MCF 10A (cell line): ENCODE data around the gene HHIPL1. TPM values are rescaled to one million over a fixed set of nuclear protein-coding genes. Genes with fewer than 3 reads are reported as not detected.

ENCODE experiments used
- BruUV-seq: library from RNA; stranded (reverse); fragments of 400-500 nt; replicated peaks from 2 replicates; lab custom pipeline; 2021; lab: Mats Ljungman, UMichigan
- CTCF ChIA-PET: fragments of 300-600 bp; sonication (Branson Sonifier 250); formaldehyde crosslinking; extraction: SDS; loops from one replicate; lab custom pipeline; 2021; ENCODE audit warnings: antibody characterized with exemption, inconsistent platforms; lab: Yijun Ruan, JAX
- POLR2A ChIA-PET: fragments of 300-600, 350-650 bp; sonication (Branson Sonifier 250); formaldehyde crosslinking; extraction: SDS; loops from one replicate; lab custom pipeline; 2020; ENCODE audit warnings: antibody characterized with exemption, inconsistent platforms; lab: Yijun Ruan, JAX
- DNase-seq: peaks from one replicate; pipeline ENCODE4 v3.0.0-alpha.2; 2018; ENCODE audit not compliant: unreplicated experiment
- H3K27ac Mint-ChIP-seq: one replicate; pipeline ENCODE4 v1.8.0; 2022; ENCODE audit warnings: mild to moderate bottlenecking, low read depth, mixed read lengths; ENCODE audit not compliant: unreplicated experiment
- H3K27me3 Mint-ChIP-seq: one replicate; pipeline ENCODE4 v1.8.0; 2022; ENCODE audit warnings: mixed read lengths; ENCODE audit not compliant: insufficient read depth, unreplicated experiment
- H3K36me3 Mint-ChIP-seq: one replicate; pipeline ENCODE4 v1.8.0; 2022; ENCODE audit warnings: mild to moderate bottlenecking, moderate library complexity, mixed read lengths; ENCODE audit not compliant: insufficient read depth, unreplicated experiment
- H3K4me1 Mint-ChIP-seq: one replicate; pipeline ENCODE4 v1.8.0; 2022; ENCODE audit warnings: mixed read lengths; ENCODE audit not compliant: insufficient read depth, unreplicated experiment
- H3K4me3 Mint-ChIP-seq: one replicate; pipeline ENCODE4 v1.8.0; 2022; ENCODE audit warnings: mild to moderate bottlenecking, moderate library complexity, mixed read lengths; ENCODE audit not compliant: unreplicated experiment
- H3K9me3 Mint-ChIP-seq: one replicate; pipeline ENCODE4 v1.8.0; 2022; ENCODE audit warnings: mixed read lengths; ENCODE audit not compliant: unreplicated experiment
- intact Hi-C: fragments of 100-400 bp; cut with micrococcal nuclease; formaldehyde crosslinking; loops from 2 replicates; pipeline ENCODE4 v1.14.1; 2022
- total RNA-seq: library from RNA; stranded (reverse); gene quantifications from 2 replicates; pipeline ENCODE4 v1.2.3, GENCODE V29; 2022
- TF ChIP-seq, protein P1 (sequence below): fragments of 200-600 bp; IDR thresholded peaks from one replicate; pipeline ENCODE4 v1.8.0; 2022; ENCODE audit warnings: antibody characterized with exemption, mild to moderate bottlenecking; ENCODE audit not compliant: unreplicated experiment

Gene HHIPL1
- total RNA-seq, 1 experiment from 2014 or later = not detected

GRCh38 chr14:99679111-99679510, 34.2 kb downstream of the HHIPL1 start:
- Mint-ChIP-seq H3K4me3 (no peak overlapping the region), H3K4me1 (peaks cover 12% of the 10 kb centered on the region), H3K27ac (no peak overlapping the region), H3K27me3 (no peaks in the 10 kb centered on the region), H3K9me3 (no peaks in the 10 kb centered on the region), H3K36me3 (no peaks in the 10 kb centered on the region)
- intact Hi-C loops = no loop called here
- DNase-seq = no peak
- TF ChIP-seq, protein P1, sequence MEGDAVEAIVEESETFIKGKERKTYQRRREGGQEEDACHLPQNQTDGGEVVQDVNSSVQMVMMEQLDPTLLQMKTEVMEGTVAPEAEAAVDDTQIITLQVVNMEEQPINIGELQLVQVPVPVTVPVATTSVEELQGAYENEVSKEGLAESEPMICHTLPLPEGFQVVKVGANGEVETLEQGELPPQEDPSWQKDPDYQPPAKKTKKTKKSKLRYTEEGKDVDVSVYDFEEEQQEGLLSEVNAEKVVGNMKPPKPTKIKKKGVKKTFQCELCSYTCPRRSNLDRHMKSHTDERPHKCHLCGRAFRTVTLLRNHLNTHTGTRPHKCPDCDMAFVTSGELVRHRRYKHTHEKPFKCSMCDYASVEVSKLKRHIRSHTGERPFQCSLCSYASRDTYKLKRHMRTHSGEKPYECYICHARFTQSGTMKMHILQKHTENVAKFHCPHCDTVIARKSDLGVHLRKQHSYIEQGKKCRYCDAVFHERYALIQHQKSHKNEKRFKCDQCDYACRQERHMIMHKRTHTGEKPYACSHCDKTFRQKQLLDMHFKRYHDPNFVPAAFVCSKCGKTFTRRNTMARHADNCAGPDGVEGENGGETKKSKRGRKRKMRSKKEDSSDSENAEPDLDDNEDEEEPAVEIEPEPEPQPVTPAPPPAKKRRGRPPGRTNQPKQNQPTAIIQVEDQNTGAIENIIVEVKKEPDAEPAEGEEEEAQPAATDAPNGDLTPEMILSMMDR = no peak
- BruUV-seq = no TSS peak
- POLR2A ChIA-PET = interaction anchor here (1.0 kb wide), 1 partner anchor 217 kb away, joined by 3 read pairs; no protein-coding TSS in a partner anchor
- CTCF ChIA-PET = interaction anchor here (0.8 to 5.5 kb wide), 3 partner anchors 10 to 216 kb away, joined by 3 to 75 read pairs (median 4); no protein-coding TSS in a partner anchor

DNA sequence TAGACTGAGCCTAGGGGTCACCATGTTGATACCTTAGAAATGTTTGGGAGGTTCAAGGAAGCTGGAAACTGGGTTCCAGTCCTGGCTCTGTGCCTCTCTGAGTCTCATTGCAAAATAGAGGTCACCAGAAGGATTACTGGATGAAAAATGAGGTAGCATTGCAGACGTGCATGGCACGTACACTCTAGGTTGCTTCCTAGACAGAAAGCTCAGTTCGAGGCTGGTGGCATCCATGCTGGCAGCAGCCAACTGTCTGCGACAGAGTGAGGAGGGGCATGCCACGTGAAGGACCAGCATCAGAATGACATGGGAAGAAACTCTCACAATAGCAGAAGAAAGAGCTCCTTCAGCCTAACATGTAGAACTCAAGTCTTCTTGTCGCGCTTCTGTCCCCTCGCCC, 34.6 kb downstream of the HHIPL1 start:
- CTCF ChIA-PET = interaction anchor here (0.6 to 5.5 kb wide), 4 partner anchors 9 to 216 kb away, joined by 3 to 75 read pairs (median 4); no protein-coding TSS in a partner anchor
- no peak overlapping the region for H3K4me3 Mint-ChIP-seq
- H3K36me3 Mint-ChIP-seq = no peaks in the 10 kb centered on the region
- BruUV-seq = no TSS peak
- TF ChIP-seq, protein P1 = no peak
- no peak overlapping the region for H3K27ac Mint-ChIP-seq
- DNase-seq = no peak
- intact Hi-C loops = no loop called here
- no peaks in the 10 kb centered on the region for H3K27me3 Mint-ChIP-seq
- POLR2A ChIA-PET = interaction anchor here (1.0 kb wide), 1 partner anchor 216 kb away, joined by 3 read pairs; no protein-coding TSS in a partner anchor
- H3K9me3 Mint-ChIP-seq = no peaks in the 10 kb centered on the region
- H3K4me1 Mint-ChIP-seq = peaks cover 12% of the 10 kb centered on the region

GRCh38 chr14:99679996-99680395, 35.1 kb downstream of the HHIPL1 start:
- ChIA-PET POLR2A (interaction anchor here (1.0 kb wide), 1 partner anchor 216 kb away, joined by 3 read pairs; no protein-coding TSS in a partner anchor), CTCF (interaction anchor here (0.6 to 5.5 kb wide), 3 partner anchors 9 to 206 kb away, joined by 3 to 75 read pairs (median 4); no protein-coding TSS in a partner anchor)
- intact Hi-C loops = loop anchor here (5.0 kb wide), 1 partner anchor 112 kb away; the partner anchor contains the start of gene EML1
- Mint-ChIP-seq H3K27ac (no peak overlapping the region), H3K4me3 (no peak overlapping the region), H3K4me1 (peaks cover 12% of the 10 kb centered on the region), H3K9me3 (no peaks in the 10 kb centered on the region), H3K27me3 (no peaks in the 10 kb centered on the region), H3K36me3 (no peaks in the 10 kb centered on the region)
- no peak for DNase-seq
- no TSS peak for BruUV-seq
- TF ChIP-seq, protein P1 = no peak

DNA sequence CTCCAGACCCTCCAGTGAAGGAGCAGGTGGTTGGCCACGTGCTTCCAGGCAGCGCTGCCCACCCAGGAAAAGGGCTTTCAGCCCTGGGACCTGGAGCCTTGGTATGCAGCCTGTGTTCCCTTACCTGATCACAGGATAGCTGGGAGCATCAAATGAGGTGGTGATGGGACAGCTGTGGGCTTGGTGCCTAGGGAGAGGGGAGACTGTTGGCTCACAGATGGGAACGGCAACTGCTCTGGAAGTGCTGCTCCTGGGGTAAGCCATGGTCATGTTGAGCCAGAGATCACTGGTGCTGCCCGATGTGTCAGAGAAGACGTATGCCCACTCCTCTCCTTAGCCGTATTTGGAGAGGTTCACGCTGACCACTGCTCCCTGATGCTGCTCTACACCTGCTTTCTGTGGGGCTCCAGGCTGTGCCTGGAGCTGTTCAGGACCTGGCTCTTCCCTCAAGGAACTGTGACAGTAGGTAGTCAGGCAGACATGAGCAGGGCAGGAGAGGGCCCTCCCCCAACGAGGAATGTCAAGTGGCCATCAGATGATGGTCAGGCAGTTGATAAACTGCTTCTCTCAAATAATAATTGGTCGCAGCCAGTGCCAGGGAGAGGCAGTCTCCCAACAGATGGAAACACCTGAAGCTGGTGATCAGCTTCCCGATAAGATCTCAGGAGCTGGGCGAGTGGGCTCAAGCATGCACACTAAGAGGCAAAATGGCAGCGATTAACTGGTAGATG, 36.3 kb downstream of the HHIPL1 start:
- H3K9me3 Mint-ChIP-seq = no peaks in the 10 kb centered on the region
- no peak overlapping the region for H3K4me3 Mint-ChIP-seq
- intact Hi-C loops = loop anchor here (5.0 kb wide), 1 partner anchor 111 kb away; the partner anchor contains the start of gene EML1
- no TSS peak for BruUV-seq
- peaks cover 5% of the 10 kb centered on the region for H3K27me3 Mint-ChIP-seq
- no peak for DNase-seq
- no peaks in the 10 kb centered on the region for H3K36me3 Mint-ChIP-seq
- CTCF ChIA-PET = interaction anchor here (0.6 to 5.5 kb wide), 7 partner anchors 10 to 345 kb away, joined by 3 to 75 read pairs (median 4); no protein-coding TSS in a partner anchor
- POLR2A ChIA-PET = interaction anchor here (1.4 kb wide), 1 partner anchor 204 kb away, joined by 6 read pairs; no protein-coding TSS in a partner anchor
- TF ChIP-seq, protein P1 = no peak
- no peak overlapping the region for H3K27ac Mint-ChIP-seq
- peaks cover 12% of the 10 kb centered on the region for H3K4me1 Mint-ChIP-seq
